AG04449 (cell line): ENCODE data around the gene PTPN21.

Experiments
- CTCF ChIA-PET: fragments of 350-600 bp; formaldehyde crosslinking; extraction: SDS; loops from one replicate; lab custom pipeline; 2021; ENCODE audit warnings: antibody characterized with exemption; lab: Yijun Ruan, JAX
- POLR2A ChIA-PET: fragments of 400-600, 350-600 bp; formaldehyde crosslinking; extraction: SDS; loops from one replicate; lab custom pipeline; 2020; ENCODE audit warnings: antibody characterized with exemption, inconsistent platforms; lab: Yijun Ruan, JAX
- DNase-seq: peaks from one replicate; pipeline ENCODE4 v3.0.0-alpha.2; 2010; ENCODE audit warnings: low read depth, low spot score
- H3K4me3 ChIP-seq: 2 replicates; pipeline ENCODE4 v1.5.1; 2011; ENCODE audit warnings: low read depth, mild to moderate bottlenecking, control low read depth, low read length
- CTCF ChIP-seq: IDR thresholded peaks from one replicate; pipeline ENCODE4 v1.5.1; 2011; ENCODE audit warnings: mild to moderate bottlenecking, moderate library complexity, low read length, control low read depth, inconsistent platforms; ENCODE audit not compliant: insufficient read depth; ENCODE audit errors: missing control alignments

PTPN21 gene

GRCh38 chr14:88430976-88431375 lies 123.8 kb downstream of the PTPN21 start:
- DNase-seq, result no peak
- no peak overlapping the region for H3K4me3 ChIP-seq
- TF ChIP-seq CTCF, result no peak
- ChIA-PET POLR2A (no interaction called here), CTCF (no interaction called here)

- no peak overlapping the region for H3K4me3 ChIP-seq
- DNase-seq, result no peak
- ChIA-PET CTCF (no interaction called here), POLR2A (no interaction called here)
- no peak for TF ChIP-seq CTCF
Observed at GRCh38 chr14:88426271-88426670, 128.5 kb downstream of the PTPN21 start.

- ChIA-PET POLR2A (no interaction called here), CTCF (no interaction called here)
- H3K4me3 ChIP-seq, result no peak overlapping the region
- no peak for DNase-seq
- no peak for TF ChIP-seq CTCF
Observed at GRCh38 chr14:88424573-88424972, 130.2 kb downstream of the PTPN21 start.

GRCh38 chr14:88422919-88423650 lies 131.7 kb downstream of the PTPN21 start:
- H3K4me3 ChIP-seq, result no peak overlapping the region
- DNase-seq, result no peak
- POLR2A ChIA-PET, result no interaction called here
- no peak for TF ChIP-seq CTCF
- CTCF ChIA-PET, result no interaction called here

- ChIA-PET CTCF (no interaction called here), POLR2A (no interaction called here)
- H3K4me3 ChIP-seq, result no peak overlapping the region
Observed at GRCh38 chr14:88422047-88422446, 132.8 kb downstream of the PTPN21 start.

GRCh38 chr14:88421286-88421685 lies 133.5 kb downstream of the PTPN21 start:
- POLR2A ChIA-PET, result no interaction called here
- CTCF ChIA-PET, result no interaction called here
- DNase-seq, result no peak
- no peak for TF ChIP-seq CTCF
- H3K4me3 ChIP-seq, result no peak overlapping the region

More at GRCh38 chr14:88422047-88422446, 132.8 kb downstream of the PTPN21 start:
- no peak for DNase-seq
- TF ChIP-seq CTCF, result no peak
